Psoas muscle (tissue), 8 donors: Measurements from ENCODE around the gene RMDN2. TPM values are rescaled to one million over a fixed set of nuclear protein-coding genes. Genes with fewer than 3 reads are reported as not detected.
"Not testable (repeated sequence)": the region's sequence is repeated elsewhere in the genome, so short reads cannot be mapped to it uniquely, and the experiment has no call there.

Experiments
- ATAC-seq, 4 donors: fragments of 200-7000 bp; cut with Tn5 transposase; one replicate each; pipeline ENCODE4 v1.9.1; 2020; ENCODE audit warnings: moderate library complexity in 3 of 4, mild to moderate bottlenecking in 2 of 4
- DNase-seq, 2 donors: peaks; one replicate each; pipeline ENCODE4 v3.0.0-alpha.2; 2020
- H3K27ac ChIP-seq: fragments of 200-600 bp; one replicate; pipeline ENCODE4 v1.8.0; 2022
- H3K27me3 ChIP-seq, 3 donors: fragments of 200-600 bp in 1 of 3; one replicate each; pipeline versions ENCODE4 v1.6.1 to v1.8.0; 2013 to 2022; ENCODE audit warnings: low read length in 2 of 3, mild to moderate bottlenecking in 2 of 3, moderate library complexity in 1 of 3; ENCODE audit not compliant: insufficient read depth in 3 of 3
- H3K36me3 ChIP-seq, 2 donors: fragments of 200-600 bp in 1 of 2; one replicate each; pipeline versions ENCODE4 v1.6.1 to v1.8.0; 2013 to 2022; ENCODE audit warnings: low read depth in 1 of 2, mild to moderate bottlenecking in 1 of 2, moderate library complexity in 1 of 2; ENCODE audit not compliant: insufficient read depth in 1 of 2
- H3K4me1 ChIP-seq: fragments of 200-600 bp; one replicate; pipeline ENCODE4 v1.8.0; 2022
- H3K4me3 ChIP-seq: fragments of 200-600 bp; one replicate; pipeline ENCODE4 v1.8.0; 2022; ENCODE audit warnings: mild to moderate bottlenecking
- H3K9me3 ChIP-seq: fragments of 200-600 bp; one replicate; pipeline ENCODE4 v1.8.0; 2022
- WGBS, 3 donors: extraction: QIAGEN DNeasy Blood & Tissue Kit; methylation state at CpG; one replicate each; pipeline versions ENCODE4 v1.1.6 to v1.1.7; 2013; 5-methylcytosine and 5-hydroxymethylcytosine counted together
- intact Hi-C, 2 donors: fragments of 100-400 bp; cut with DNase I; formaldehyde crosslinking; loops; one replicate each; pipeline versions ENCODE4 v1.11.0 to v1.14.2; 2022
- polyA plus RNA-seq, 3 donors: library from polyadenylated mRNA; stranded (reverse); fragments of 200-250 nt; gene quantifications; one replicate each; pipeline ENCODE4 v1.2.3, GENCODE V29; 2013
- total RNA-seq, 4 donors: library from RNA; stranded (reverse); fragmentation: NEBNext Ultra II Directional in 2 of 4; extraction: Animal tissue kit (Norgen Biotek cat#: 25700) in 2 of 4; gene quantifications; one replicate each; pipeline versions ENCODE4 v1.2.1 to v1.2.4, GENCODE V29; 2021 to 2023
- TF ChIP-seq, protein P1 (sequence below): fragments of 200-600 bp; IDR thresholded peaks from one replicate; pipeline ENCODE4 v1.8.0; 2022; ENCODE audit warnings: antibody characterized with exemption
- donor health status: healthy with polysubstance abuse.
- donor health status: DM: no; HTN: no; CAD: no; lungs with moderate emphysema.
- donor health status: Bipolar disorder and iron deficiency.
- donor health status: healthy.
- donor health status: DM: yes; HTN: yes; CAD: no.
- donor health status: DM: no; HTN: no; CAD: no.
- donor health status: DM: no; HTN: no; CAD: no.
- donor health status: DM: yes; HTN: yes; CAD: no.

Gene RMDN2
- total and polyA plus RNA-seq, 7 donors, result 2.1 to 5.5 (median 3.5) TPM

DNA sequence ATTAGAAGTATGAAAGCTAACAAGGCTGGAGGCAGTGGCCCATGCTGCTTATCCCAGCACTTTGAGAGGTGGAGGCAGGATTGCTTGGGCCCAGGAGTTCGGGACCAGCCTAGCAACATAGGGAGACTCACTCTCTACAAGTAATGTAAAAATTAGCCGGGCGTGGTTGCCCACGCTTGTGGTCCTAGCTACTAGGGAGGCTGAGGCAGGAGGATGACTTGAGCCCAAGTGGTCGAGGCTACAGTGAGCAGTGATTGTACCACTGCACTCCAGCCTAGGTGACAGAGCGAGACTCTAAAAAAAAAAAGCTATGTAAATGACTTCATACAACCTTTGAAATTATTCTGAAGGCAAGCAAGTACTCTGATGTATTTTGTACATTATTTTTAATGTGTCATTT, 1.5 kb downstream of the RMDN2 start:
- DNase-seq, result peak in 1 of 2 donors; percentile 47
- 96 to 98% (median 98%) methylated on average over 6 of the region's 6 CpGs for WGBS, 3 donors
- TF ChIP-seq, protein P1, sequence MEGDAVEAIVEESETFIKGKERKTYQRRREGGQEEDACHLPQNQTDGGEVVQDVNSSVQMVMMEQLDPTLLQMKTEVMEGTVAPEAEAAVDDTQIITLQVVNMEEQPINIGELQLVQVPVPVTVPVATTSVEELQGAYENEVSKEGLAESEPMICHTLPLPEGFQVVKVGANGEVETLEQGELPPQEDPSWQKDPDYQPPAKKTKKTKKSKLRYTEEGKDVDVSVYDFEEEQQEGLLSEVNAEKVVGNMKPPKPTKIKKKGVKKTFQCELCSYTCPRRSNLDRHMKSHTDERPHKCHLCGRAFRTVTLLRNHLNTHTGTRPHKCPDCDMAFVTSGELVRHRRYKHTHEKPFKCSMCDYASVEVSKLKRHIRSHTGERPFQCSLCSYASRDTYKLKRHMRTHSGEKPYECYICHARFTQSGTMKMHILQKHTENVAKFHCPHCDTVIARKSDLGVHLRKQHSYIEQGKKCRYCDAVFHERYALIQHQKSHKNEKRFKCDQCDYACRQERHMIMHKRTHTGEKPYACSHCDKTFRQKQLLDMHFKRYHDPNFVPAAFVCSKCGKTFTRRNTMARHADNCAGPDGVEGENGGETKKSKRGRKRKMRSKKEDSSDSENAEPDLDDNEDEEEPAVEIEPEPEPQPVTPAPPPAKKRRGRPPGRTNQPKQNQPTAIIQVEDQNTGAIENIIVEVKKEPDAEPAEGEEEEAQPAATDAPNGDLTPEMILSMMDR, result no peak
- Histone ChIP-seq H3K4me3 (peak overlapping the region; percentile 73), H3K36me3 (no peaks in the 10 kb centered on the region), H3K27me3 (no peaks in the 10 kb centered on the region), H3K9me3 (no peaks in the 10 kb centered on the region), H3K27ac (no peak overlapping the region), H3K4me1 (peaks cover 7% of the 10 kb centered on the region)
- no peak for ATAC-seq
- intact Hi-C loops, result no loop called here

DNA sequence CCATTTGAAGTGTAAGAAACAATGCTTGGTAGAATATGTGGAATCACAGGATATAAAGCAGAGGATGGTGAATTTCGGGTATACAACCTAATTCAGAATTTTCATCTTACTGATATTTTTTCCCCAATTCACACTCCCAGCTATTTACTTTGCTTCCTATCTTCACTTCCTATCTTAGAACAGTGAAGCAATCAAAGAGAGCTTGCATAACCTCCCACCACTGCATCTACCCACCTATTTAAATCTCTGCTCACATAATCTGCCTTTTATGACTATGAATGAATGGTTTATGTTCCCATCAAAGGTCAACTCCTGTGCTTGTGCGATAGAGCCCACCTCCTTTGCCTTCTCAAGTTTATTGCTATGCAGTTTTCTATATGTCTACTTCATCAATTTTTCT, 3.3 kb downstream of the RMDN2 start:
- intact Hi-C loops, result no loop called here
- DNase-seq, result no peak
- TF ChIP-seq, protein P1, result no peak
- Histone ChIP-seq H3K36me3 (no peaks in the 10 kb centered on the region), H3K9me3 (no peaks in the 10 kb centered on the region), H3K4me1 (peaks cover 7% of the 10 kb centered on the region), H3K27me3 (no peaks in the 10 kb centered on the region), H3K27ac (no peak overlapping the region), H3K4me3 (no peak overlapping the region)
- ATAC-seq, result no peak
- 80 to 85% (median 81%) methylated on average over 2 of the region's 2 CpGs for WGBS, 3 donors

DNA sequence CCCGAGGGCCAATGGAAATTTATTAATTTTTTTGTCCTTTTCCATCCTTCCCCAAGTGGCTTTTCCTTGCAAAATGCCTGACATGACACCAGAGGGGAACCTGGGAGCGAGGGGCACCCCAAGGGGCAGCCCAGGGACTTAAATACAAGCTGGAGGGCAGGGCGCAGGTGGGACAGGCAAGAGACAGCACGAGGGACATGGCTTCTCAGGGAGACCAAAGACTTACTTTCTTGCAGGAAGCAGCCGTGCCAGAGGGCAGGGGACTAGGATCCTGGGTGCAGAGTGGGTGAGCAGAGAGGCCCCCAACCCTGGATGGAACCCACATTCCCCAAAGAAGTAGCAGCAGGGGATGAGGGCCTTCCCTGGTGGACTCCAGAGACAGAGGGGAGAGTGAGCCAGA, 5.3 kb downstream of the RMDN2 start:
- H3K27me3 ChIP-seq, H3K9me3 ChIP-seq, H3K36me3 ChIP-seq, ATAC-seq, H3K4me3 ChIP-seq, DNase-seq, intact Hi-C loops, H3K27ac ChIP-seq: not testable (repeated sequence)
- 83 to 87% (median 85%) methylated on average over 5 of the region's 5 CpGs for WGBS, 3 donors
- peaks cover 14% of the 10 kb centered on the region for H3K4me1 ChIP-seq

DNA sequence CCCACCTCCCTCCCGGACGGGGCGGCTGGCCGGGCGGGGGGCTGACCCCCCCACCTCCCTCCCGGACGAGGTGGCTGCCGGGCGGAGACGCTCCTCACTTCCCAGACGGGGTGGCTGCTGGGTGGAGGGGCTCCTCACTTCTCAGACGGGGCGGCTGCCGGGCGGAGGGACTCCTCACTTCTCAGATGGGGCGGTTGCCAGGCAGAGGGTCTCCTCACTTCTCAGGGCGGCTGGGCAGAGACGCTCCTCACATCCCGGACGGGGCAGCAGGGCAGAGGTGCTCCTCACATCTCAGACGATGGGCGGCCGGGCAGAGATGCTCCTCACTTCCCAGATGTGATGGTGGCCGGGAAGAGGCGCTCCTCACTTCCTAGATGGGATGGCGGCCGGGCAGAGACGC, 7.8 kb downstream of the RMDN2 start:
- 97 to 100% (median 98%) methylated on average over 3 to 16 of the region's 28 CpGs for WGBS, 3 donors
- intact Hi-C loops, H3K36me3 ChIP-seq: not testable (repeated sequence)

DNA sequence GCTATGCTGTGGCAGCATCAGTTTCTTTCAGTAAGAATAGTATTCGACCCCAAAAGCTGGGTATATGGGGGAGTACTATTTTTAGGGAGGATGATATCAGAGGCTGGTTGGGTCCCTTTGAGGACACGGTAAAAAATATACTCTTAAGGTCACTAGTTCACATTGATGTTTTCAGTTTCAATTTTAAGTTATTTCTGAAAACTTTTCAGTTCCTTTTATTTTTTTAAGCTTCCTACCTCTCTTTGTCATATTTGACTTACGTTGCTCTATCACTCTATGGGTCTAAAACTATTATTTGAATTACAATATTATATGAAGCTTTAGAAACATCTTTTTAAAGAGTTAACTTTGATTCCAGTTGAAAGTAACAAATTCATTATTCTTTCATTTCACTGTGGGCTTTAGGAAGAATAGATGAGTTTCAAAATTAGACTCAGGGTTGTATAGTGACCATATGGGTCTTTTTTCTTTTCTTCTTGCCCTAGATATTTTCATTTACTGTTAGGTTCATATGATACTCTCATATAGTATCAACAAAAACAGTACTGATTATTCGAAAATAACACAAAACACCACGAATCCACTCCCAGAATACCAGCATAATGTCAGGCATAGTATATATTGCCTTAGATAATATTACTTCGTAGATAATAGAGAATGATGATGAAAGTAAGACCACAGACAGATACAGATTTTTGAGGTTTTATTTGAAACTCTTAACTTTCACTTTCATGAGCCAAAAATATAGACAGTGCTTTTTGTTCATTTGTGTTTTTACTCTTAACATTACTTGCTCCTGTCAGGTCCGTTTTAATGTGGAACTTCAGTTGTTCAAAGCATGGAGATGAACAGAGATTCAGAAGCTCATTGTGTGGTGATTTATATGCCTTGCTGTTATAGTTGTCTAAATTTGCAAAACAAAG, 9.8 kb downstream of the RMDN2 start:
- whole genome bisulfite sequencing, 3 donors, result 62 to 82% (median 63%) methylated on average over 7 of the region's 7 CpGs
- TF ChIP-seq, protein P1, result no peak
- H3K4me1 ChIP-seq, result peaks cover 7% of the 10 kb centered on the region

More for the DNA sequence above, 7.8 kb downstream of the RMDN2 start:
- not testable (repeated sequence) for H3K9me3 ChIP-seq, DNase-seq, H3K27me3 ChIP-seq, H3K4me1 ChIP-seq, ATAC-seq, H3K4me3 ChIP-seq, H3K27ac ChIP-seq

DNA sequence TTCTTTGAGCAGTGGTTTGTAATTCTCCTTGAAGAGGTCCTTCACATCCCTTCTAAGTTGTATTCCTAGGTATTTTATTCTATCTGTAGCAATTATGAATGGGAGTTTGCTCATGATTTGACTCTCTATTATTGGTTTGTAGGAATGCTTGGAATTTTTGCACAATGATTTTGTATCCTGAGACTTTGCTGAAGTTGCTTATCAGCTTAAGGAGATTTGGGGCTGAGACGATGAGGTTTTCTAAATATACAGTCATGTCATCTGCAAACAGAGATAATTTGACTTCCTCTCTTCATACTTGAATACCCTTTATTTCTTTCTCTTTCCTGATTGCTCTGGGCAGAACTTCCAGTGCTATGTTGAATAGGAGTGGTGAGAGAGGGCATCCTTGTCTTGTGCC, 12.5 kb downstream of the RMDN2 start:
- WGBS, 3 donors, result 76 to 83% (median 77%) methylated on average over 1 of the region's 1 CpG
- H3K4me3 ChIP-seq, H3K27ac ChIP-seq, H3K4me1 ChIP-seq, H3K9me3 ChIP-seq, H3K36me3 ChIP-seq, intact Hi-C loops, ATAC-seq, H3K27me3 ChIP-seq, DNase-seq: not testable (repeated sequence)

More for the DNA sequence above, 9.8 kb downstream of the RMDN2 start:
- ATAC-seq (no peak), DNase-seq (no peak)
- H3K36me3 ChIP-seq, result no peaks in the 10 kb centered on the region
- H3K4me3 ChIP-seq, result no peak overlapping the region
- no peaks in the 10 kb centered on the region for H3K27me3 ChIP-seq
- intact Hi-C loops, result no loop called here
- H3K9me3 ChIP-seq, result no peaks in the 10 kb centered on the region
- H3K27ac ChIP-seq, result no peak overlapping the region

DNA sequence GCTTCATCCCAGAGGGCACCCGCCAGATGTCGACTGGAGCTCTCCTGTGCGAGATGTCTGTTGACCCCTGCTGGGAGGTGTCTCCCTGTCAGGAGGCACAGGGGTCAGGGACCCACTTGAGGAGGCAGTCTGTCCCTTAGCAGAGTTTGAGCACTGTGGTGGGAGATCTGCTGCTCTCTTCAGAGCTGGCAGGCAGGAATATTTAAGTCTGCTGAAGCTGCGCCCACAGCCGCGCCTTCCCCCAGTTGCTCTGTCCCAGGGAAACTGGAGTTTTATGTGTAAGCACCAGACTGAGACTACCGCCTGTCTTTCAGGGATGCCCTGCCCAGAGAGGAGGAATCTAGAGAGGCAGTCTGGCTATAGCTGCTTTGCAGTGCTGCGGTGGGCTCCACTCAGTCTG, 16.2 kb downstream of the RMDN2 start:
- H3K36me3 ChIP-seq, H3K27ac ChIP-seq, DNase-seq, ATAC-seq, intact Hi-C loops, H3K4me1 ChIP-seq, H3K27me3 ChIP-seq, H3K4me3 ChIP-seq, H3K9me3 ChIP-seq: not testable (repeated sequence)
- WGBS, 3 donors, result 97 to 98% (median 97%) methylated on average over 8 of the region's 8 CpGs
